HG02852 (cell line): Measurements from ENCODE around the gene SYNPO2.

Experiments
- ATAC-seq: cut with Tn5 transposase; IDR thresholded peaks from one replicate; pipeline ENCODE4 v1.9.1; 2021; ENCODE audit warnings: mild to moderate bottlenecking, moderate library complexity; ENCODE audit not compliant: unreplicated experiment

Gene SYNPO2

GRCh38 chr4:118881512-118882146 is 7.0 kb upstream of the SYNPO2 start:
- no peak for ATAC-seq

- ATAC-seq = no peak
Observed at GRCh38 chr4:118883861-118884260, 4.8 kb upstream of the SYNPO2 start.

- ATAC-seq = no peak
Observed at GRCh38 chr4:118884716-118885115, 3.9 kb upstream of the SYNPO2 start.

GRCh38 chr4:118889312-118889691 is 648 bp downstream of the SYNPO2 start:
- no peak for ATAC-seq

- ATAC-seq = no peak
Observed at GRCh38 chr4:118894034-118894433, 5.4 kb downstream of the SYNPO2 start.

- ATAC-seq = no peak
Observed at GRCh38 chr4:118898221-118898620, 9.6 kb downstream of the SYNPO2 start.

GRCh38 chr4:118898684-118899138 is 10.1 kb downstream of the SYNPO2 start:
- no peak for ATAC-seq

- no peak for ATAC-seq
Observed at GRCh38 chr4:118904418-118904817, 15.8 kb downstream of the SYNPO2 start.

GRCh38 chr4:118904935-118905334 is 16.3 kb downstream of the SYNPO2 start:
- no peak for ATAC-seq

GRCh38 chr4:118905566-118905965 is 16.9 kb downstream of the SYNPO2 start:
- ATAC-seq = no peak

GRCh38 chr4:118909173-118909956 is 20.7 kb downstream of the SYNPO2 start:
- ATAC-seq = no peak

GRCh38 chr4:118910221-118910620 is 21.6 kb downstream of the SYNPO2 start:
- no peak for ATAC-seq

- no peak for ATAC-seq
Observed at GRCh38 chr4:118911238-118911703, 22.6 kb downstream of the SYNPO2 start.

- no peak for ATAC-seq
Observed at GRCh38 chr4:118915468-118915867, 26.8 kb downstream of the SYNPO2 start.

GRCh38 chr4:118916691-118917289 is 28.1 kb downstream of the SYNPO2 start:
- ATAC-seq = no peak

- no peak for ATAC-seq
Observed at GRCh38 chr4:118917582-118917981, 28.9 kb downstream of the SYNPO2 start.

GRCh38 chr4:118918388-118918787 is 29.7 kb downstream of the SYNPO2 start:
- ATAC-seq = no peak

- no peak for ATAC-seq
Observed at GRCh38 chr4:118920247-118920646, 31.6 kb downstream of the SYNPO2 start.

GRCh38 chr4:118921786-118922185 is 33.1 kb downstream of the SYNPO2 start:
- ATAC-seq = no peak

- no peak for ATAC-seq
Observed at GRCh38 chr4:118923891-118924290, 35.2 kb downstream of the SYNPO2 start.

- no peak for ATAC-seq
Observed at GRCh38 chr4:118927974-118928373, 39.3 kb downstream of the SYNPO2 start.

GRCh38 chr4:118930255-118930654 is 41.6 kb downstream of the SYNPO2 start:
- no peak for ATAC-seq
